AG04450 (cell line): ENCODE measurements around the gene KCND2. TPM values are rescaled to one million over a fixed set of nuclear protein-coding genes. Genes with fewer than 3 reads are reported as not detected.

ENCODE experiments used
- CTCF ChIA-PET: fragments of 300-600, 350-600 bp; formaldehyde crosslinking; extraction: SDS; loops from one replicate; lab custom pipeline; 2022; ENCODE audit warnings: antibody characterized with exemption, inconsistent platforms; lab: Charles Lee
- POLR2A ChIA-PET: fragments of 350-600 bp; formaldehyde crosslinking; extraction: SDS; loops from one replicate; lab custom pipeline; 2021; ENCODE audit warnings: antibody characterized with exemption, inconsistent platforms; lab: Yijun Ruan, JAX
- DNase-seq: peaks from one replicate; pipeline ENCODE4 v3.0.0-alpha.2; 2011; ENCODE audit warnings: low read depth, low spot score
- H3K27ac ChIP-seq: one replicate; pipeline ENCODE4 v1.5.1; 2012; ENCODE audit warnings: low read depth, low read length, control low read depth
- H3K27me3 ChIP-seq: one replicate; pipeline ENCODE4 v1.6.0; 2012; ENCODE audit warnings: low read length; ENCODE audit not compliant: control insufficient read depth, insufficient read depth
- H3K4me3 ChIP-seq: 2 replicates; pipeline ENCODE4 v1.5.1; 2011; ENCODE audit warnings: mild to moderate bottlenecking, low read depth, low read length, control low read depth
- H3K9me3 ChIP-seq: 2 replicates; pipeline ENCODE4 v1.5.1; 2012; ENCODE audit warnings: low read length; ENCODE audit not compliant: control insufficient read depth, insufficient read depth
- CTCF ChIP-seq: IDR thresholded peaks from 2 replicates; pipeline ENCODE4 v1.5.1; 2011; ENCODE audit warnings: low read depth, low read length, control low read depth, inconsistent platforms
- polyA plus RNA-seq: library from polyadenylated mRNA; depleted of rRNA; stranded (reverse); fragments of >200 nt; gene quantifications from 2 replicates; pipeline ENCODE4 v1.2.3, GENCODE V29; 2011

KCND2 gene
- polyA plus RNA-seq, 1 experiment, result 0.12 TPM

DNA sequence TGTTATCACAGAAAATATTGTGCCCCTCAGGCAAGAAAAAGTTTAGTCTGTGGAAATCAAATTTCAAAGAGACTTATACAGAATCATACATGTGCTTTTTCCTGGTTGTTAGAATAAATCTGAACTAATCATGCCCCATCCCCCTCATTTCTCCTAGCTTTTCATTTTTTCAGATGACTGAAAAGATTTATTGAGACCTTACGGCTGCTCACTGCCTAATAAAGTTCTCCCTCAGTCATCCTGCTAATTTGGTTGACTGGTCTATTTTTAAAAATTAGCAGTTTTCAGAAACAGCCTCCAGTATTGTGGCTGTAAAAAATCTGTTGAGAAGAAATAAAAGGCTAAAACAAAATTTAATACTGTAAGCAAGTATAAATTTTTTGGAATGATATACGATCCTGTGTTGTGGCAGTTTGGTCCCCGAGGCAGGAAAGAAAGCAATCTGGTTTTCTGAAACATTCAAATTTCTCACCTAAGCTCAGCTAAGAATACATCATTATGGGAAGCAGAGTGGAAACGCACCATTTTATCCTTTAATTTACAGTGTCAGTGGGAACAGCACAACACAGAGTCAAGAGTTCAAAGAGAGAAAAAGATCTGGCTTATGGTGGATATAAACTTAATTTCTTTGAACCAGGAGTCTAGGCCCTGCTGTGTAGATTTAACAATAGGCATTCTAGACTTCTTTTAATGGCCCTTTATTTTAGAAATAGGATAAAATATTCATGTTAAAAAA is 144.4 kb downstream of the KCND2 start:
- Histone ChIP-seq H3K4me3 (no peak overlapping the region), H3K27me3 (no peaks in the 10 kb centered on the region), H3K9me3 (no peaks in the 10 kb centered on the region), H3K27ac (no peak overlapping the region)
- POLR2A ChIA-PET, result no interaction called here
- no peak for DNase-seq
- CTCF ChIA-PET, result no interaction called here
- TF ChIP-seq CTCF, result no peak

DNA sequence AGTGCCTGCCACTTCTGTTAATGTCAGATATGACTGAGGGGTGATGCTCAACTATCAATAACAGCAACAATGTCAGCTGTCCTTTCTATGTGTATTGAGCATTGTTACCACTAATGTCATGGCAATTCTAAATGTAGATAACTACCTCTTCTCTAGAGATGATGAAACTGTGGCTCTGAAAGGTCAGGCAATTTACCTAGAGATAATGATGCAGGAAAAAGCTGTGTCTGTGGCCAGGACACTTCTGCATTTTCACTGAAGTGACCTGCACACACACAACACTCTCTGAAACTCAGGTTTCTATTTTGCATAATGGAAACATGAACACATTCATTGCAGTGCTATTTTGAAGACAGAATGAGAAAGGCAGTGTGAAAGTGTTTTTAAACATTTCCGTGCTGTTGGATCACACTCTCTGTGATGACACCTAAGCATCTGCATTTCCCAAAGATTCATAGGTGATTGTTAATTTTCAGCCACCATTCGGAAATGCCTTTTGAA is 148.2 kb downstream of the KCND2 start:
- ChIA-PET POLR2A (no interaction called here), CTCF (no interaction called here)
- TF ChIP-seq CTCF, result no peak
- no peak for DNase-seq
- Histone ChIP-seq H3K27ac (no peak overlapping the region), H3K4me3 (no peak overlapping the region), H3K9me3 (no peaks in the 10 kb centered on the region), H3K27me3 (no peaks in the 10 kb centered on the region)

GRCh38 chr7:120431016-120431415 is 158.0 kb downstream of the KCND2 start:
- POLR2A ChIA-PET, result no interaction called here
- no peaks in the 10 kb centered on the region for H3K27me3 ChIP-seq

DNA sequence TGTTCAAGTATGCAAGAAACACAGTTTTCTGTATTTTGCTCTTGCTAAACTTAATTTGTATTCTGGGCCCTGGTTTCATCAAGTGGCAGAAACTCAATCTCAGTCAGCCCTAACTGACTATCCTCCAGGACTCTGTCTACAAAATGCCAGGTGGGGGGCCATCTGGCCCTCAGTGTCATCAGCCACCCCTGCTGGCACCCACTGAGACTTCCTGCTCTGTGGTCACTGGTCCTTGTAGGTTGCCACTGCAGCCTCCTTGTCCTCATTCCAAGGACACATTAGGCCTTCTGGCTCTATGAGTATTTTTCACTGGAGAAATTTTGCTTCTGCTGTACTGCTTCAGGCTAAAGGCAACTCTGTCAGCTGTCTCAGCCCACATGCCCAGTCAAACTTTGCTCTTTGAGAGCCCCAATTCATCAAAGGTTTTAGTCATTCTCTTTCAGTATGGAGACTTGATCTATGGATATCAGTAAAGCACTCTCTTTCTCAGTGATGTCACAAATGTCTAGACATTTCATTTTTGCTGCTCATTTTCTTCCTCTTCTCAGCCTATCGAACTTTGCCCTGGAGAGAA is 163.6 kb downstream of the KCND2 start:
- no peak for DNase-seq
- Histone ChIP-seq H3K9me3 (no peaks in the 10 kb centered on the region), H3K27me3 (no peaks in the 10 kb centered on the region), H3K4me3 (no peak overlapping the region), H3K27ac (no peak overlapping the region)
- no peak for TF ChIP-seq CTCF
- ChIA-PET POLR2A (no interaction called here), CTCF (no interaction called here)

More at GRCh38 chr7:120431016-120431415, 158.0 kb downstream of the KCND2 start:
- no peak for TF ChIP-seq CTCF
- DNase-seq, result no peak
- no peak overlapping the region for H3K4me3 ChIP-seq
- H3K27ac ChIP-seq, result no peak overlapping the region
- CTCF ChIA-PET, result no interaction called here
- H3K9me3 ChIP-seq, result no peaks in the 10 kb centered on the region

DNA sequence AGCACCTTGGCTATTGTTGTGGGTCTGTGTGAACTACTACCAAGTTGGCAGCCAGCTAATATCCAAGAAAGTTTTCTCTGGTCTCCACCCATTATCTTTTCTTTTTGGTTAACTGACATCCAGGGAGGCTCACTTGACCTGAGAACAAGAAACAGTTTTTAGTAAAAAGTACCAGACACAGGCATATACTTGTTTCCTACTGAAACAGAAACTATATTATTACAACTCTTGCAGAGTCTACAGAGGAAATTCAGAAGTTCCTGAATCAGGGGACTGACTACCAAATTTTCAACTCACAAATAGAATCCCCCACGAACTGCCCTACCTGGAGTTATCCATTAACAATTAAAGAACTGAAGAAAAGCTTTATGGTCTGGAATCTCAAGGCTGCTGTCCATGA is 168.9 kb downstream of the KCND2 start:
- no peak for TF ChIP-seq CTCF
- ChIA-PET CTCF (no interaction called here), POLR2A (no interaction called here)

More for the DNA sequence above, 168.9 kb downstream of the KCND2 start:
- Histone ChIP-seq H3K27ac (no peak overlapping the region), H3K27me3 (no peaks in the 10 kb centered on the region), H3K4me3 (no peak overlapping the region), H3K9me3 (no peaks in the 10 kb centered on the region)
- no peak for DNase-seq
